GM23338 (cell line): Measurements from ENCODE around the gene RXRA. TPM values are rescaled to one million over a fixed set of nuclear protein-coding genes. Genes with fewer than 3 reads are reported as not detected.

Experiments
- ATAC-seq: fragments of 200-7000 bp; cut with Tn5 transposase; 3 replicates; pipeline ENCODE4 v1.9.1; 2020
- DNase-seq: peaks from one replicate; pipeline ENCODE4 v3.0.0-alpha.2; 2015; ENCODE audit warnings: low spot score
- H2AFZ ChIP-seq: fragments of 200-600 bp; sonication (generic); 2 replicates; pipeline ENCODE4 v1.8.0; 2016; ENCODE audit warnings: antibody characterized with exemption, mild to moderate bottlenecking, moderate library complexity
- H3F3A ChIP-seq: fragments of 200-600 bp; sonication (generic); replicated peaks from 2 replicates; pipeline ENCODE4 v1.8.0; 2017; ENCODE audit warnings: antibody characterized with exemption, mixed run types, low read depth
- H3K27ac ChIP-seq: fragments of 200-600 bp; sonication (generic); 2 replicates; pipeline ENCODE4 v1.6.1; 2016; ENCODE audit warnings: low read depth
- H3K27me3 ChIP-seq: fragments of 200-600 bp; sonication (generic); 2 replicates; pipeline ENCODE4 v1.8.0; 2016; ENCODE audit warnings: mild to moderate bottlenecking, mixed run types, moderate library complexity; ENCODE audit not compliant: insufficient read depth
- H3K36me3 ChIP-seq: fragments of 200-600 bp; sonication (generic); 2 replicates; pipeline ENCODE4 v1.8.0; 2016; ENCODE audit warnings: mild to moderate bottlenecking; ENCODE audit not compliant: insufficient read depth
- H3K4me1 ChIP-seq: fragments of 200-600 bp; sonication (generic); 2 replicates; pipeline ENCODE4 v1.8.0; 2016; ENCODE audit warnings: mild to moderate bottlenecking, moderate library complexity; ENCODE audit not compliant: insufficient read depth
- H3K4me2 ChIP-seq: fragments of 200-600 bp; sonication (generic); 2 replicates; pipeline ENCODE4 v1.7.1; 2017; ENCODE audit warnings: mixed run types
- H3K4me3 ChIP-seq: fragments of 200-600 bp; sonication (generic); 2 replicates; pipeline ENCODE4 v1.6.1; 2016; ENCODE audit warnings: mixed run types
- H3K79me2 ChIP-seq: fragments of 200-600 bp; sonication (generic); replicated peaks from 2 replicates; pipeline ENCODE4 v1.8.0; 2017; ENCODE audit warnings: mild to moderate bottlenecking; ENCODE audit not compliant: insufficient read depth
- H3K9me2 ChIP-seq: fragments of 200-600 bp; sonication (generic); 2 replicates; pipeline ENCODE4 v1.8.0; 2017; ENCODE audit not compliant: insufficient read depth
- H4K20me1 ChIP-seq: fragments of 200-600 bp; sonication (generic); replicated peaks from 2 replicates; pipeline ENCODE4 v1.8.0; 2017; ENCODE audit warnings: mild to moderate bottlenecking; ENCODE audit not compliant: insufficient read depth
- H3K27ac Mint-ChIP-seq: 2 replicates; pipeline ENCODE4 v1.8.0; 2020; ENCODE audit warnings: inconsistent platforms, mild to moderate bottlenecking, moderate library complexity, mixed read lengths
- H3K27me3 Mint-ChIP-seq: 3 replicates; pipeline ENCODE4 v1.8.0; 2022; ENCODE audit warnings: low read depth, mild to moderate bottlenecking, moderate library complexity, mixed read lengths, inconsistent platforms; ENCODE audit not compliant: insufficient read depth, poor library complexity
- H3K36me3 Mint-ChIP-seq: 3 replicates; pipeline ENCODE4 v1.8.0; 2021; ENCODE audit warnings: low read depth, mild to moderate bottlenecking, inconsistent platforms, moderate library complexity, mixed read lengths
- H3K4me1 Mint-ChIP-seq: 3 replicates; pipeline ENCODE4 v1.8.0; 2020; ENCODE audit warnings: mild to moderate bottlenecking, inconsistent platforms, mixed read lengths
- H3K4me3 Mint-ChIP-seq: 3 replicates; pipeline ENCODE4 v1.8.0; 2021; ENCODE audit warnings: moderate library complexity, mild to moderate bottlenecking, inconsistent platforms, mixed read lengths
- H3K9me3 Mint-ChIP-seq: 3 replicates; pipeline ENCODE4 v1.8.0; 2020; ENCODE audit warnings: moderate library complexity, mild to moderate bottlenecking, inconsistent platforms, mixed read lengths
- CREB1 ChIP-seq: fragments of 250-450 bp; sonication (Bioruptor Pico); IDR thresholded peaks from 2 replicates; pipeline ENCODE4 v1.5.0; 2020; ENCODE audit warnings: low read depth, mild to moderate bottlenecking, moderate library complexity
- ETS1 ChIP-seq: IDR thresholded peaks from 2 replicates; pipeline ENCODE4 v1.6.1; 2016; ENCODE audit warnings: antibody characterized with exemption
- JUNB ChIP-seq: IDR thresholded peaks from one replicate; pipeline ENCODE4 v1.6.1; 2016; ENCODE audit warnings: antibody characterized with exemption; ENCODE audit not compliant: unreplicated experiment
- POLR2AphosphoS5 ChIP-seq: IDR thresholded peaks from 2 replicates; pipeline ENCODE4 v1.6.1; 2016; ENCODE audit warnings: antibody characterized with exemption, low read depth
- ZNF114 ChIP-seq: fragments of 250-450 bp; sonication (Bioruptor Pico); IDR thresholded peaks from 2 replicates; pipeline ENCODE4 v1.5.0; 2020; ENCODE audit warnings: mild to moderate bottlenecking, moderate library complexity
- ZNF331 ChIP-seq: fragments of 250-450 bp; sonication (Bioruptor Pico); IDR thresholded peaks from 2 replicates; pipeline ENCODE4 v1.5.0; 2020; ENCODE audit warnings: low read depth, mild to moderate bottlenecking, moderate library complexity
- polyA plus RNA-seq: library from polyadenylated mRNA; unstranded; fragments of >200 nt; fragmentation: Nextera tagmentation; extraction: Ambion mirVana; gene quantifications from 2 replicates; pipeline ENCODE4 v1.2.1, GENCODE V29; 2016
- total RNA-seq: library from RNA; depleted of rRNA; stranded (reverse); fragments of >200 nt; shearing (Covaris generic); gene quantifications from 2 replicates; pipeline ENCODE4 v1.2.3, GENCODE V29; 2014
- TF ChIP-seq, protein P1 (sequence below): fragments of 250-450 bp; sonication (Bioruptor Pico); IDR thresholded peaks from 2 replicates; pipeline ENCODE4 v1.5.0; 2020; ENCODE audit warnings: mild to moderate bottlenecking, moderate library complexity

The RXRA gene
- total and polyA plus RNA-seq, 2 experiments from 2014 or later: 4.9 to 17.9 TPM

- TF ChIP-seq, protein P1, sequence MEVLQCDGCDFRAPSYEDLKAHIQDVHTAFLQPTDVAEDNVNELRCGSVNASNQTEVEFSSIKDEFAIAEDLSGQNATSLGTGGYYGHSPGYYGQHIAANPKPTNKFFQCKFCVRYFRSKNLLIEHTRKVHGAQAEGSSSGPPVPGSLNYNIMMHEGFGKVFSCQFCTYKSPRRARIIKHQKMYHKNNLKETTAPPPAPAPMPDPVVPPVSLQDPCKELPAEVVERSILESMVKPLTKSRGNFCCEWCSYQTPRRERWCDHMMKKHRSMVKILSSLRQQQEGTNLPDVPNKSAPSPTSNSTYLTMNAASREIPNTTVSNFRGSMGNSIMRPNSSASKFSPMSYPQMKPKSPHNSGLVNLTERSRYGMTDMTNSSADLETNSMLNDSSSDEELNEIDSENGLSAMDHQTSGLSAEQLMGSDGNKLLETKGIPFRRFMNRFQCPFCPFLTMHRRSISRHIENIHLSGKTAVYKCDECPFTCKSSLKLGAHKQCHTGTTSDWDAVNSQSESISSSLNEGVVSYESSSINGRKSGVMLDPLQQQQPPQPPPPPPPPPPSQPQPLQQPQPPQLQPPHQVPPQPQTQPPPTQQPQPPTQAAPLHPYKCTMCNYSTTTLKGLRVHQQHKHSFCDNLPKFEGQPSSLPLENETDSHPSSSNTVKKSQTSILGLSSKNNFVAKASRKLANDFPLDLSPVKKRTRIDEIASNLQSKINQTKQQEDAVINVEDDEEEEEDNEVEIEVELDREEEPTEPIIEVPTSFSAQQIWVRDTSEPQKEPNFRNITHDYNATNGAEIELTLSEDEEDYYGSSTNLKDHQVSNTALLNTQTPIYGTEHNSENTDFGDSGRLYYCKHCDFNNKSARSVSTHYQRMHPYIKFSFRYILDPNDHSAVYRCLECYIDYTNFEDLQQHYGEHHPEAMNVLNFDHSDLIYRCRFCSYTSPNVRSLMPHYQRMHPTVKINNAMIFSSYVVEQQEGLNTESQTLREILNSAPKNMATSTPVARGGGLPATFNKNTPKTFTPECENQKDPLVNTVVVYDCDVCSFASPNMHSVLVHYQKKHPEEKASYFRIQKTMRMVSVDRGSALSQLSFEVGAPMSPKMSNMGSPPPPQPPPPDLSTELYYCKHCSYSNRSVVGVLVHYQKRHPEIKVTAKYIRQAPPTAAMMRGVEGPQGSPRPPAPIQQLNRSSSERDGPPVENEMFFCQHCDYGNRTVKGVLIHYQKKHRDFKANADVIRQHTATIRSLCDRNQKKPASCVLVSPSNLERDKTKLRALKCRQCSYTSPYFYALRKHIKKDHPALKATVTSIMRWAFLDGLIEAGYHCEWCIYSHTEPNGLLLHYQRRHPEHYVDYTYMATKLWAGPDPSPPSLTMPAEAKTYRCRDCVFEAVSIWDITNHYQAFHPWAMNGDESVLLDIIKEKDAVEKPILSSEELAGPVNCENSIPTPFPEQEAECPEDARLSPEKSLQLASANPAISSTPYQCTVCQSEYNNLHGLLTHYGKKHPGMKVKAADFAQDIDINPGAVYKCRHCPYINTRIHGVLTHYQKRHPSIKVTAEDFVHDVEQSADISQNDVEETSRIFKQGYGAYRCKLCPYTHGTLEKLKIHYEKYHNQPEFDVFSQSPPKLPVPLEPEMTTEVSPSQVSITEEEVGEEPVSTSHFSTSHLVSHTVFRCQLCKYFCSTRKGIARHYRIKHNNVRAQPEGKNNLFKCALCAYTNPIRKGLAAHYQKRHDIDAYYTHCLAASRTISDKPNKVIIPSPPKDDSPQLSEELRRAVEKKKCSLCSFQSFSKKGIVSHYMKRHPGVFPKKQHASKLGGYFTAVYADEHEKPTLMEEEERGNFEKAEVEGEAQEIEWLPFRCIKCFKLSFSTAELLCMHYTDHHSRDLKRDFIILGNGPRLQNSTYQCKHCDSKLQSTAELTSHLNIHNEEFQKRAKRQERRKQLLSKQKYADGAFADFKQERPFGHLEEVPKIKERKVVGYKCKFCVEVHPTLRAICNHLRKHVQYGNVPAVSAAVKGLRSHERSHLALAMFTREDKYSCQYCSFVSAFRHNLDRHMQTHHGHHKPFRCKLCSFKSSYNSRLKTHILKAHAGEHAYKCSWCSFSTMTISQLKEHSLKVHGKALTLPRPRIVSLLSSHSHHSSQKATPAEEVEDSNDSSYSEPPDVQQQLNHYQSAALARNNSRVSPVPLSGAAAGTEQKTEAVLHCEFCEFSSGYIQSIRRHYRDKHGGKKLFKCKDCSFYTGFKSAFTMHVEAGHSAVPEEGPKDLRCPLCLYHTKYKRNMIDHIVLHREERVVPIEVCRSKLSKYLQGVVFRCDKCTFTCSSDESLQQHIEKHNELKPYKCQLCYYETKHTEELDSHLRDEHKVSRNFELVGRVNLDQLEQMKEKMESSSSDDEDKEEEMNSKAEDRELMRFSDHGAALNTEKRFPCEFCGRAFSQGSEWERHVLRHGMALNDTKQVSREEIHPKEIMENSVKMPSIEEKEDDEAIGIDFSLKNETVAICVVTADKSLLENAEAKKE (CRISPR knock-in tag): no peak
- TF ChIP-seq CREB1 (CRISPR knock-in tag): no peak
Observed at GRCh38 chr9:134291452-134291881, 34.8 kb upstream of the RXRA start (continued).

DNA sequence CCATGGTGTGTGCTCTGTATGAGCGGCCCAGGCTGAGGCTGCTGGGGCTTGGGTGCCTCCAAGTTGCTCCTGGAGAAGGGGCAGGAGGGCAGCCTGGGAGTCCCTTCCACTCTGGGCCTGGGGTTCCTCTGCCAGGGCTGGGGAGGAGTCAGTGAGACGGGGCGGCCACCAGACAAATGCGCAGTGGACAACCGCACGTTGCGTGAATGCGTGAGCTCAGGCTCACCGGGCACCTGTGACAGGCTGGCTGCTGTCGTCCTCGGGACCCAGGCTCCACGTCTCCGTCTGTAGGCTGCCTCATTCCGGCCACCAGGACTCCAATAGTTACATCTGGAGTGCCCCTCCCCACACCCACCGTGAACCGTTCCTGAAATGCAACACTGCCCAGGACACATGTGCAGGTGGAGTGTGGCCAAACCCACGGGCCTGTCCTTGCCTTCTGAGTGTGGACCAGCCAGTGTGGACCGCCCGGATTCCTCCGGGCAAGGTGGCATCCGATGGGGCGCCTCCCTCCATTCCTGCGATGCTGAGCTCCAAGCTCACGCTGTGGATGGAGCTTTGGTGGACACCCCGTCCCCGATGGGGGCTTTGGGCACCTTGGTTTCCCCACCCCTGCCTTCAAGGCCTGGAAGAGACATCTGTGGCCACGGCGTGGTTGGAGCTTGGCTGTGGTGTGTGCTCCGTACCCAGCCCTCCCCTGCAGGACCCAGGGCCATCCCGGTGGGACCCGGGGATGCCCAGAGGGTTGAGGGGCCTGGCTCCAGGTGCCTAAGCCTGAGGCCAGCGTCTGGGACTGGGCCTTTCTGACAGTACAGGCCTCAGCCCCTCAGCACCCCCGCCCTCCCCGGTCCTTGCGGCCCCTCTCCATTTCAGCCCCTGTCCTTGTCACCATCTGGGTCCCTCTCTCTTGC is 34.0 kb upstream of the RXRA start:
- no peaks in the 10 kb centered on the region for H3F3A ChIP-seq
- no peaks in the 10 kb centered on the region for H3K27me3 ChIP-seq
- H3K4me1 ChIP-seq: no peaks in the 10 kb centered on the region
- H3K4me3 ChIP-seq: no peak overlapping the region
- H3K36me3 Mint-ChIP-seq: no peaks in the 10 kb centered on the region
- no peak overlapping the region for H3K27ac ChIP-seq
- no peak overlapping the region for H3K4me2 ChIP-seq
- H4K20me1 ChIP-seq: no peaks in the 10 kb centered on the region
- peaks cover 6% of the 10 kb centered on the region for H3K27me3 Mint-ChIP-seq
- no peak overlapping the region for H2AFZ ChIP-seq
- DNase-seq (no peak), ATAC-seq (no peak)
- H3K79me2 ChIP-seq: no peaks in the 10 kb centered on the region
- no peak overlapping the region for H3K27ac Mint-ChIP-seq
- no peaks in the 10 kb centered on the region for H3K9me2 ChIP-seq
- peaks cover 11% of the 10 kb centered on the region; the same call in 2 of the 3 replicates for H3K4me1 Mint-ChIP-seq
- H3K4me3 Mint-ChIP-seq: no peak overlapping the region
- H3K36me3 ChIP-seq: no peaks in the 10 kb centered on the region
- H3K9me3 Mint-ChIP-seq: no peaks in the 10 kb centered on the region
- no peak for TF ChIP-seq ZNF331 (CRISPR knock-in tag)
- TF ChIP-seq JUNB: no peak
- TF ChIP-seq, protein P1 (CRISPR knock-in tag): no peak
- TF ChIP-seq ZNF114: no peak
- no peak for TF ChIP-seq POLR2AphosphoS5
- TF ChIP-seq ETS1: no peak
